Activated CD4-positive, CD25-positive, alpha-beta regulatory T cell treated with anti-CD3 and anti-CD28 coated beads, Interleukin-2, amount 50 U/mL, for 16 hours (primary cell): Measurements from ENCODE around the gene CKAP4.

ENCODE experiments used
- DNase-seq: peaks from one replicate; pipeline ENCODE4 v3.0.0-alpha.2; 2020; ENCODE audit warnings: low read depth, low spot score

The CKAP4 gene

DNA sequence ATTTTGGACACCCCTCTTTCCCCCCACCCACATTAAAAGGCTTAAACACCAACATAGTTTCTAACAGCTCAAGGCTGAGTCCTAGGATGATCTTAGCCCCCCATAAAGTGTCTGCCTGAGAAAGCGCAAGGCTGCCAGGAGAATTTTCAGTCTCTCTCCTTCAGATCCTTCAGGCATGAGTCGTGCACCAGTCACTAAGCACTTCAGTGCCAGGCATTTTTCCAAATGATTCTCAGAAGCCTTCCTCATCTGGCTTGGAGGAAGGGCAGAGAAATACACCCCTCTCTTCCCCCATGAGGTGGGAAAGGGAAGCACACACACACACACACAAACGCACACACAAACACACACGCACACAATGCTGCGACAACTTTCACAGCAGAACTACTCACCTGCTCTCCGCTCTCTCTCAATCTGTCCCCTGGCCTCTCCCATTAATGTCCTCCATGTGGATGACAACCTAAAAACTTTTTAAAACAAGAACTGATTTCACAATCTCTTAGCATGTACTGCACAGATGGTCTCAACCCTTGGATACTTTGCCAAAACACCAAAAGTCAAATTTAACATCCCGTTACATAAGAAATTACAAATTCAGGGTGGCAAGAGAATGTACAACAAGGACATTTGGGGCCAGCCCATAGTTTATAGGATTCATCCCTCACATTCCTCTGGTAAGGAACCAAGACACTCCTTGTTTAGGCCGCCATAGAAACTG, 49.8 kb downstream of the CKAP4 start:
- no peak for DNase-seq

DNA sequence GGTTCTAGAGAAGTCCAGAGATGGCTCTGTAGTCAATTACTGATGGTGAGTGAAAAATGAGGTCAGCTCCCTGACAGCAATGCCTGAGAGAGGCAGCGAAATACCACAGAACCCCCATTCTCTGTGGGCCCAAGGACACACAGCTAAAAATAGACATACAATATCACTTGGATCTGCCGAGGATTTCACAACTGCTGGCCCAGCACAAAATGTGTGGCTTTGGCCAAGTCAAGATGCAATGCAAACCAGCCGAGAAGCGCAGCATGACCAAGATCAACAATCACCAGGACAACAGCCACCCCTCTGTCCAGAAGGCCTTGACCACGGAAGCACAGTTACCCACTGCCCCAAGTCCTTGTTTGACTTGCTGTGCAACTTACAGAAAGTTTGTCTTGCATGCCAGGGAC, 52.2 kb downstream of the CKAP4 start:
- DNase-seq = no peak

- DNase-seq = no peak
These were observed 53.5 kb downstream of the CKAP4 start for GRCh38 chr12:106194351-106194750.

DNA sequence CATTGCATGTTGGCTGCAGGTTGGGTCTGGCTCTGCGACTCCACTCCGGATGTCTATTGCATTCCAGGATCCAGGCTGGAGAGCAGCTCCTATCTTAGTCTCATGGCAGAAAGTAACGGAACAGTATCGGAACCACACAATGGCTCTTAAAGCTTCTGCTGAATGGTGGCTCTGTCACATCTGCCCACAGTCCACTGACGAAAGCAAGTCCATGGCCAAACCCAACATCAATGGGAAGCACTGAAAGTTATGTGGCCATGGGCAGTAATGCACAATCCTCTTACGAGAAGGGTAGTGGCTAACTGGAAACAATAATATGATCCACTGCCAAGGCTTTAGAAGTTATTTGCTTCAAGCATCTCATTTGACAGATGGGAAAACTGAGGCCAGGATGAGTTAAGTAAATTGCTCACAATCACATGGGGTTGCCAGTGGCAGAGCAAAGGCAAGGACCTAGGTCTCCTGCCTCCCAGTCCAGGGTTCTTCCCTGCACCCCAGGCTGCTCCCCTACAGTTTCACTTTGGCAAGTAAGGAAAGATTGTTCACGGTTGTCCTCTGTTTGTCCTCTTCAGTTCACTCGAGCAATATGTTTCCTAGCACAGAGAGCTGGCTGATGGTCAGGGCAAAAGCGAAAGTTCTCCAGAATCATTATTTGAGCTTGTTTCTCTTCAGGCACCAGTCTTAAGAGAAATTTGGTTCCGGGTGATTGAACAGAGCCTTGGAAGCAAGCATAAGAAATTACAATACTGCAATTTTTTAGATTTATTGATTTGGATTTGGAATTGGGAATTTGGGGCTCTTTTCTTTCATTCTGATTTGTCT, 54.2 kb downstream of the CKAP4 start:
- no peak for DNase-seq

GRCh38 chr12:106192659-106193393, 55.0 kb downstream of the CKAP4 start:
- DNase-seq = no peak

DNA sequence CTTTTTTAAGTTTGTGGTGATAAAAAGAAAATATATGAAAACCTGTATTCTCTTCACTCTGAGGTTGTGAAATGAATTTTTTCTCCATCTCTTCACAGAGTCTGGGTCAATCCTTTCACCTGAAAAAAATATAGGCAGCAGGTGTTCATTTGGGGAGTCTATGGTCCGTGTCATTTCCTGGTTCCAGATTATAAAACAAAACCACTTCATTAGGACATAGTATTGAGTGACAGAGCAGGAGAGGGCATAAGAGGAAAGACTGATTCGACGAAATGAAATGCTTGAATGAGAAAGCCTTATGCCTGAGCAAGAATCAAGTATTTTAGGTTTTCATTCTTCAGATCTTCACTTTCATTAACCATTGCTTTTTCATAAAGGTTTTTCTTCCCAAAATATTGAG, 57.2 kb downstream of the CKAP4 start:
- no peak for DNase-seq

GRCh38 chr12:106189341-106189740, 58.5 kb downstream of the CKAP4 start:
- DNase-seq = no peak

DNA sequence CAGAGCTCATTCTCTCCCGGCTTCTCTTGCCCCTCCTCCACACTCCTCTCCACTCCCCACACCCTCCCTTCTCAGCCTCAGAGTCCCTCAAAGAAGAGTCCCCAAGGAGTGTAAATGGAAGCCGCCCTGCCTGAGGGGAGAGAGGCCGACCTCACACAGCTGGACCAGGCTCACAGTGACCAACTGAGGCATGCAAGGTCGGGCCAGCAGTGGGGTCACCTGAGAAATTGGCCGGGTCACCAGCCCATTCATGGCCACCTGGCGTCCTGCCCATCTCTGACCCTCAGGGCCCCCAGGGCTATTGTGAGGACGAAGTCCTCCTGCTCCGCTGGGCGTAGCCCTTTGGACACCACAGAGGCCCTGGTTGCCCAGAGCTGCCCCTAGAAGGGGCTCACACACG, 59.6 kb downstream of the CKAP4 start:
- DNase-seq = no peak
